ENCODE data around the gene GRK4.

GRCh38 chr4:2948895-2949781 is 14.2 kb upstream of the GRK4 start:
- TF ChIP-seq, protein P1, sequence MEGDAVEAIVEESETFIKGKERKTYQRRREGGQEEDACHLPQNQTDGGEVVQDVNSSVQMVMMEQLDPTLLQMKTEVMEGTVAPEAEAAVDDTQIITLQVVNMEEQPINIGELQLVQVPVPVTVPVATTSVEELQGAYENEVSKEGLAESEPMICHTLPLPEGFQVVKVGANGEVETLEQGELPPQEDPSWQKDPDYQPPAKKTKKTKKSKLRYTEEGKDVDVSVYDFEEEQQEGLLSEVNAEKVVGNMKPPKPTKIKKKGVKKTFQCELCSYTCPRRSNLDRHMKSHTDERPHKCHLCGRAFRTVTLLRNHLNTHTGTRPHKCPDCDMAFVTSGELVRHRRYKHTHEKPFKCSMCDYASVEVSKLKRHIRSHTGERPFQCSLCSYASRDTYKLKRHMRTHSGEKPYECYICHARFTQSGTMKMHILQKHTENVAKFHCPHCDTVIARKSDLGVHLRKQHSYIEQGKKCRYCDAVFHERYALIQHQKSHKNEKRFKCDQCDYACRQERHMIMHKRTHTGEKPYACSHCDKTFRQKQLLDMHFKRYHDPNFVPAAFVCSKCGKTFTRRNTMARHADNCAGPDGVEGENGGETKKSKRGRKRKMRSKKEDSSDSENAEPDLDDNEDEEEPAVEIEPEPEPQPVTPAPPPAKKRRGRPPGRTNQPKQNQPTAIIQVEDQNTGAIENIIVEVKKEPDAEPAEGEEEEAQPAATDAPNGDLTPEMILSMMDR (IDR thresholded peaks at IDR 0.05; ENCODE audit: low read depth, low read length): peak; percentile 63
- no peak for TF ChIP-seq POLR2A (IDR thresholded peaks at IDR 0.05; ENCODE audit: extremely low read depth, insufficient read length)

Measured in NB4 (cell line).